K562 (cell line): ENCODE measurements around the gene CTAG1B.

Experiments used
- CBFB ChIP-seq: sonication (generic); formaldehyde crosslinking; IDR thresholded peaks from 2 replicates; pipeline ENCODE4 v1.4.0; 2020; ENCODE audit warnings: mild to moderate bottlenecking, missing genetic modification reagents
- CBX5 ChIP-seq: IDR thresholded peaks from 2 replicates; pipeline ENCODE4 v1.6.1; 2014; ENCODE audit warnings: low read depth, borderline replicate concordance
- EP300 ChIP-seq: IDR thresholded peaks from 2 replicates; pipeline ENCODE4 v1.6.1; 2012; ENCODE audit warnings: low read length, improper control_type of control experiment
- FOXJ3 ChIP-seq: sonication (generic); formaldehyde crosslinking; IDR thresholded peaks from 2 replicates; pipeline ENCODE4 v1.4.0; 2020; ENCODE audit warnings: mild to moderate bottlenecking, missing genetic modification reagents
- LEF1 ChIP-seq: fragments of 450-650 bp; IDR thresholded peaks from 2 replicates; pipeline ENCODE4 v1.6.1; 2016; ENCODE audit warnings: mild to moderate bottlenecking
- TCF7L2 ChIP-seq: fragments of 150-350 bp; IDR thresholded peaks from 2 replicates; pipeline ENCODE4 v1.6.1; 2016; ENCODE audit warnings: low read depth, mild to moderate bottlenecking, low read length, moderate library complexity
- TEAD4 ChIP-seq, 2 experiments: sonication (generic) in 1 of 2; formaldehyde crosslinking in 1 of 2; IDR thresholded peaks; 2 replicates each; pipeline versions ENCODE4 v1.6.1 to v1.8.0; 2012 to 2022; ENCODE audit warnings: borderline replicate concordance in 1 of 2, inconsistent platforms in 1 of 2, low read length in 1 of 2, mild to moderate bottlenecking in 1 of 2, missing genetic modification reagents in 1 of 2
- ZNF274 ChIP-seq: IDR thresholded peaks from 2 replicates; pipeline ENCODE4 v1.6.1; 2011; ENCODE audit warnings: low read depth, mild to moderate bottlenecking, low read length, moderate library complexity, borderline replicate concordance
- TF ChIP-seq, protein P1 (sequence below): sonication (generic); formaldehyde crosslinking; IDR thresholded peaks from 2 replicates; pipeline ENCODE4 v1.8.0; 2022; ENCODE audit warnings: mild to moderate bottlenecking, low read depth, missing genetic modification reagents
- TF ChIP-seq, protein P2 (sequence below): fragments of 250-450 bp; sonication (Bioruptor Pico); IDR thresholded peaks from 2 replicates; pipeline ENCODE4 v1.5.1; 2021; ENCODE audit warnings: mild to moderate bottlenecking
- TF ChIP-seq, protein P3 (sequence below), 3 experiments: IDR thresholded peaks in 2 of 3; conservative IDR thresholded peaks in 1 of 3; 2 replicates each; pipeline ENCODE4 v1.5.1; 2011 to 2012; ENCODE audit warnings: low read length in 3 of 3, mild to moderate bottlenecking in 3 of 3, control low read depth in 2 of 3, improper control_type of control experiment in 1 of 3, inconsistent platforms in 1 of 3, low read depth in 1 of 3, mixed read lengths in 1 of 3, moderate library complexity in 1 of 3; ENCODE audit not compliant: insufficient read depth in 2 of 3
- TF ChIP-seq, protein P4 (sequence below): sonication (generic); formaldehyde crosslinking; IDR thresholded peaks from 2 replicates; pipeline ENCODE4 v1.8.1; 2022; ENCODE audit warnings: missing genetic modification reagents

DNA sequence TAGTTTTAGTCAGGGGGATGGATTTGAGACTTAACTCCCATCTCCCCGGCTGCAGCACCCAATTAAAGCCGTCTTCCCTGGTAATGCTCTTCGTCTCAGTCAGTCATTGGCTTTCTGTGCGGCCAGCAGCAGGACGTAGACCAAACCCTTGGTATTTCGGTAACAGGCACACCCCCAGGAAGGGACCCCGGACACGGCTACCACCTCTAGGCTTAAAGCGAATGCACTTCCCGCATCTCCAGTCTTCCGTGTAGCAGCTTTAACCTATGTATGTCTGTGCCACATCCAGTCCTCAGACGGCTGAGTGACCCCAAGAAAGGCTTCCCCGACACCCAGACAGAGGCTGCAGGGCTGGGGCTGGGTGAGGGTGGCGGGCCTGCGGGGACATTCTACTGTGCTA, 35.8 kb upstream of the CTAG1B start:
- TF ChIP-seq FOXJ3, result no peak
- no peak for TF ChIP-seq TCF7L2
- TF ChIP-seq TEAD4 (IDR thresholded peaks at IDR 0.05; ENCODE audit: low read length), result no peak
- no peak for TF ChIP-seq TEAD4 (CRISPR knock-in tag; IDR thresholded peaks at IDR 0.05; ENCODE audit: borderline replicate concordance)
- TF ChIP-seq, protein P1, sequence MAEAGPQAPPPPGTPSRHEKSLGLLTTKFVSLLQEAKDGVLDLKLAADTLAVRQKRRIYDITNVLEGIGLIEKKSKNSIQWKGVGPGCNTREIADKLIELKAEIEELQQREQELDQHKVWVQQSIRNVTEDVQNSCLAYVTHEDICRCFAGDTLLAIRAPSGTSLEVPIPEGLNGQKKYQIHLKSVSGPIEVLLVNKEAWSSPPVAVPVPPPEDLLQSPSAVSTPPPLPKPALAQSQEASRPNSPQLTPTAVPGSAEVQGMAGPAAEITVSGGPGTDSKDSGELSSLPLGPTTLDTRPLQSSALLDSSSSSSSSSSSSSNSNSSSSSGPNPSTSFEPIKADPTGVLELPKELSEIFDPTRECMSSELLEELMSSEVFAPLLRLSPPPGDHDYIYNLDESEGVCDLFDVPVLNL (CRISPR knock-in tag), result no peak
- TF ChIP-seq CBX5, result no peak
- TF ChIP-seq, protein P2, sequence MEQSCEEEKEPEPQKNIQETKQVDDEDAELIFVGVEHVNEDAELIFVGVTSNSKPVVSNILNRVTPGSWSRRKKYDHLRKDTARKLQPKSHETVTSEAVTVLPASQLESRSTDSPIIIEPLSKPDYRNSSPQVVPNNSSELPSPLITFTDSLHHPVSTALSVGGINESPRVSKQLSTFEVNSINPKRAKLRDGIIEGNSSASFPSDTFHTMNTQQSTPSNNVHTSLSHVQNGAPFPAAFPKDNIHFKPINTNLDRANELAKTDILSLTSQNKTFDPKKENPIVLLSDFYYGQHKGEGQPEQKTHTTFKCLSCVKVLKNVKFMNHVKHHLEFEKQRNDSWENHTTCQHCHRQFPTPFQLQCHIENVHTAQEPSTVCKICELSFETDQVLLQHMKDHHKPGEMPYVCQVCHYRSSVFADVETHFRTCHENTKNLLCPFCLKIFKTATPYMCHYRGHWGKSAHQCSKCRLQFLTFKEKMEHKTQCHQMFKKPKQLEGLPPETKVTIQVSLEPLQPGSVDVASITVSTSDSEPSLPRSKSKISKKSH (CRISPR knock-in tag), result no peak
- no peak for TF ChIP-seq LEF1
- TF ChIP-seq, protein P3, sequence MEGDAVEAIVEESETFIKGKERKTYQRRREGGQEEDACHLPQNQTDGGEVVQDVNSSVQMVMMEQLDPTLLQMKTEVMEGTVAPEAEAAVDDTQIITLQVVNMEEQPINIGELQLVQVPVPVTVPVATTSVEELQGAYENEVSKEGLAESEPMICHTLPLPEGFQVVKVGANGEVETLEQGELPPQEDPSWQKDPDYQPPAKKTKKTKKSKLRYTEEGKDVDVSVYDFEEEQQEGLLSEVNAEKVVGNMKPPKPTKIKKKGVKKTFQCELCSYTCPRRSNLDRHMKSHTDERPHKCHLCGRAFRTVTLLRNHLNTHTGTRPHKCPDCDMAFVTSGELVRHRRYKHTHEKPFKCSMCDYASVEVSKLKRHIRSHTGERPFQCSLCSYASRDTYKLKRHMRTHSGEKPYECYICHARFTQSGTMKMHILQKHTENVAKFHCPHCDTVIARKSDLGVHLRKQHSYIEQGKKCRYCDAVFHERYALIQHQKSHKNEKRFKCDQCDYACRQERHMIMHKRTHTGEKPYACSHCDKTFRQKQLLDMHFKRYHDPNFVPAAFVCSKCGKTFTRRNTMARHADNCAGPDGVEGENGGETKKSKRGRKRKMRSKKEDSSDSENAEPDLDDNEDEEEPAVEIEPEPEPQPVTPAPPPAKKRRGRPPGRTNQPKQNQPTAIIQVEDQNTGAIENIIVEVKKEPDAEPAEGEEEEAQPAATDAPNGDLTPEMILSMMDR (IDR thresholded peaks at IDR 0.05 in 2 of 3, conservative IDR thresholded peaks at IDR 0.05 in 1 of 3; ENCODE audit: insufficient read depth in 2 of 3, low read depth in 1 of 3, low read length in 3 of 3), result no peak
- TF ChIP-seq, protein P4, sequence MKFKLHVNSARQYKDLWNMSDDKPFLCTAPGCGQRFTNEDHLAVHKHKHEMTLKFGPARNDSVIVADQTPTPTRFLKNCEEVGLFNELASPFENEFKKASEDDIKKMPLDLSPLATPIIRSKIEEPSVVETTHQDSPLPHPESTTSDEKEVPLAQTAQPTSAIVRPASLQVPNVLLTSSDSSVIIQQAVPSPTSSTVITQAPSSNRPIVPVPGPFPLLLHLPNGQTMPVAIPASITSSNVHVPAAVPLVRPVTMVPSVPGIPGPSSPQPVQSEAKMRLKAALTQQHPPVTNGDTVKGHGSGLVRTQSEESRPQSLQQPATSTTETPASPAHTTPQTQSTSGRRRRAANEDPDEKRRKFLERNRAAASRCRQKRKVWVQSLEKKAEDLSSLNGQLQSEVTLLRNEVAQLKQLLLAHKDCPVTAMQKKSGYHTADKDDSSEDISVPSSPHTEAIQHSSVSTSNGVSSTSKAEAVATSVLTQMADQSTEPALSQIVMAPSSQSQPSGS (CRISPR knock-in tag), result no peak
- no peak for TF ChIP-seq ZNF274
- TF ChIP-seq EP300, result no peak
- TF ChIP-seq CBFB (CRISPR knock-in tag), result no peak
